Tibial artery (tissue), 4 donors: ENCODE data around the gene IMMP2L.

Experiments used
- DNase-seq, 2 donors: peaks; one replicate each; pipeline ENCODE4 v3.0.0-alpha.2; 2019
- H3K27ac ChIP-seq, 2 donors: fragments of 200-600 bp; sonication (generic) in 1 of 2; 1 replicate in 1 of 2; 2 replicates in 1 of 2; pipeline ENCODE4 v1.5.1; 2018 to 2019; ENCODE audit warnings: mild to moderate bottlenecking in 1 of 2
- H3K27me3 ChIP-seq, 2 donors: fragments of 200-600 bp; sonication (generic) in 1 of 2; one replicate each; pipeline versions ENCODE4 v1.5.1 to v1.6.0; 2016 to 2019
- H3K36me3 ChIP-seq, 3 donors: fragments of 200-600 bp; sonication (generic) in 2 of 3; one replicate each; pipeline ENCODE4 v1.5.1; 2016 to 2019; ENCODE audit warnings: mild to moderate bottlenecking in 2 of 3
- H3K4me1 ChIP-seq, 4 donors: fragments of 200-600 bp; sonication (generic) in 2 of 4; 1 replicate in 3 of 4; 2 replicates in 1 of 4; pipeline ENCODE4 v1.5.1; 2016 to 2019
- H3K4me3 ChIP-seq, 2 donors: fragments of 200-600 bp; sonication (generic) in 1 of 2; 1 replicate in 1 of 2; 2 replicates in 1 of 2; pipeline ENCODE4 v1.5.1; 2018 to 2019; ENCODE audit warnings: mild to moderate bottlenecking in 2 of 2
- H3K9me3 ChIP-seq, 3 donors: fragments of 200-600 bp; sonication (generic) in 1 of 3; one replicate each; pipeline ENCODE4 v1.5.1; 2016 to 2019
- intact Hi-C: fragments of 100-400 bp; cut with DNase I; formaldehyde crosslinking; loops from one replicate; pipeline ENCODE4 v1.15.0; 2023; ENCODE audit warnings: low total_unique reads
- TF ChIP-seq, protein P1 (sequence below), 2 experiments: fragments of 200-600 bp in 1 of 2; fragments of 450-650 bp in 1 of 2; IDR thresholded peaks; one replicate each; pipeline ENCODE4 v1.5.1; 2017 to 2019; ENCODE audit warnings: antibody characterized with exemption in 2 of 2, mild to moderate bottlenecking in 1 of 2, moderate library complexity in 1 of 2

Gene IMMP2L

DNA sequence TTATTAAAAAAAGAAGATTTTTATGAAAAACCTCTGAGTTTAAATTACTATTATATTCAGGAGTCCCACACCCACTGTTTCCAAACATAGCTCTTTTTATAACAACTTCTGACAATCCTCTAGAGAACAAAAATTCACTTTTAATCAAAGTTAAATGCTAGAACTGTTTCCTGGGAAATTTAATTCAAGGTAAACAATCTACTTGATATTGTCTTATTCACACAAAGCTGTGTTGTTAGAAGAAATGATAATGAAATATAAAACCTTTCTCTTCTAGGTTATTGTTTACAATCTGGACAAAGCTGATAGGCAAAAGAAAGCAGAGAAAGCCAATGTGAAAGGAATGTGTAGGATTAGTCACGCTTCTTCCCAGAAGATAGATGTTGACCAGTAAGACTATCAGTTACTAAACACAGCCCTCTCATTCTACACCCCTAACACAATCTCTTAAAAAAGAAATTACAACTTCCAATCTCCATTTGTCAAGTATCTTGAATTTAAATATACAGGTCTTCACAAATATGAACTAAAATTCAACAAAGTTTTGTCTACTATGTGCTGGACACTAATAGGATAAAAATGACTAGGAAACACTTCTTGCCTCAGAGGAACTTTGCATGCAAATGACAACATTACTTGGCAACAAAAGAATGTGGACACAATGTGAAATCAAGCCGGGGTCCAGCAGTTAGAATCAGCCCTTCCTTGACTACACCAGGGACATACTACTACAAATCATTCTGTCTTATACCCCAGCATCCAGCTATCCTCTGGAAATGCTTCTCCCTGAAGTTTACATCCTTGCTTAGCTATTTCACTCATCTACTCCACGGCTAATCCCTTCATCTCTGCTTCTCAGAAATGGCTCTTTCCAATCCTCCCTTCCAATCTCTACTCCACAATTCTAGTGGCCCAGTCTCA, 123.7 kb downstream of the IMMP2L start:
- Histone ChIP-seq H3K9me3 (no peaks in the 10 kb centered on the region), H3K27me3 (no peaks in the 10 kb centered on the region), H3K36me3 (no peaks in the 10 kb centered on the region), H3K4me1 (peaks cover 0 to 15% (median 0%) of the 10 kb centered on the region in 4 donors), H3K27ac (no peak overlapping the region), H3K4me3 (no peak overlapping the region)
- TF ChIP-seq, protein P1, sequence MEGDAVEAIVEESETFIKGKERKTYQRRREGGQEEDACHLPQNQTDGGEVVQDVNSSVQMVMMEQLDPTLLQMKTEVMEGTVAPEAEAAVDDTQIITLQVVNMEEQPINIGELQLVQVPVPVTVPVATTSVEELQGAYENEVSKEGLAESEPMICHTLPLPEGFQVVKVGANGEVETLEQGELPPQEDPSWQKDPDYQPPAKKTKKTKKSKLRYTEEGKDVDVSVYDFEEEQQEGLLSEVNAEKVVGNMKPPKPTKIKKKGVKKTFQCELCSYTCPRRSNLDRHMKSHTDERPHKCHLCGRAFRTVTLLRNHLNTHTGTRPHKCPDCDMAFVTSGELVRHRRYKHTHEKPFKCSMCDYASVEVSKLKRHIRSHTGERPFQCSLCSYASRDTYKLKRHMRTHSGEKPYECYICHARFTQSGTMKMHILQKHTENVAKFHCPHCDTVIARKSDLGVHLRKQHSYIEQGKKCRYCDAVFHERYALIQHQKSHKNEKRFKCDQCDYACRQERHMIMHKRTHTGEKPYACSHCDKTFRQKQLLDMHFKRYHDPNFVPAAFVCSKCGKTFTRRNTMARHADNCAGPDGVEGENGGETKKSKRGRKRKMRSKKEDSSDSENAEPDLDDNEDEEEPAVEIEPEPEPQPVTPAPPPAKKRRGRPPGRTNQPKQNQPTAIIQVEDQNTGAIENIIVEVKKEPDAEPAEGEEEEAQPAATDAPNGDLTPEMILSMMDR (IDR thresholded peaks at IDR 0.05): no peak
- intact Hi-C loops: no loop called here
- DNase-seq: no peak

DNA sequence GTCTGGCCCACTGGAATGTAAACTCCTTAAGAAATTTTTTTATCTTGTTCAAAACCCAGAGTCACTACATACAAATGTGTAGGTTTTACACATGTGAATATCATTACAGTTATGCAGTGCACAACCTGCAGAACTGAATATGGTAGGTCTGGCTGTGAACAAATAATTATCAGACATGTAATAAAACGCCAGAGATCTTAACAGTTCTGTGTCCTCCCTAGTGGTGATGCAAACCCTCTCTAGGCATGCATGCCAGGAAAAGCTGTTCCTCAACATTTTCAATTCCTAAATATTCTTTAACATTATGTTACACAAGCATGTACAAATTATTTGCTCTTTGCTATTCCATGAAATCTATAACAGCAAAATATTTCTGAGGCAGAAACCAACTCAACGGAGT, 124.6 kb downstream of the IMMP2L start:
- TF ChIP-seq, protein P1 (IDR thresholded peaks at IDR 0.05): no peak
- Histone ChIP-seq H3K27ac (no peak overlapping the region), H3K36me3 (no peaks in the 10 kb centered on the region), H3K4me1 (peaks cover 0 to 15% (median 0%) of the 10 kb centered on the region in 4 donors), H3K4me3 (no peak overlapping the region), H3K9me3 (no peaks in the 10 kb centered on the region), H3K27me3 (no peaks in the 10 kb centered on the region)
- no peak for DNase-seq
- intact Hi-C loops: no loop called here

GRCh38 chr7:111436608-111437007, 125.7 kb downstream of the IMMP2L start:
- intact Hi-C loops: no loop called here
- TF ChIP-seq, protein P1 (IDR thresholded peaks at IDR 0.05): no peak

GRCh38 chr7:111433426-111433825, 128.9 kb downstream of the IMMP2L start:
- Histone ChIP-seq H3K27me3 (no peaks in the 10 kb centered on the region), H3K4me3 (no peak overlapping the region), H3K27ac (no peak overlapping the region), H3K9me3 (no peaks in the 10 kb centered on the region), H3K4me1 (peaks cover 0 to 16% (median 0%) of the 10 kb centered on the region in 4 donors), H3K36me3 (no peaks in the 10 kb centered on the region)
- intact Hi-C loops: no loop called here
- no peak for DNase-seq
- TF ChIP-seq, protein P1 (IDR thresholded peaks at IDR 0.05): no peak

More at GRCh38 chr7:111436608-111437007, 125.7 kb downstream of the IMMP2L start:
- DNase-seq: no peak
- no peaks in the 10 kb centered on the region for H3K9me3 ChIP-seq
- no peak overlapping the region for H3K4me3 ChIP-seq
- H3K27ac ChIP-seq: no peak overlapping the region
- no peaks in the 10 kb centered on the region for H3K36me3 ChIP-seq
- H3K4me1 ChIP-seq: peaks cover 0 to 15% (median 0%) of the 10 kb centered on the region in 4 donors
- H3K27me3 ChIP-seq: no peaks in the 10 kb centered on the region

DNA sequence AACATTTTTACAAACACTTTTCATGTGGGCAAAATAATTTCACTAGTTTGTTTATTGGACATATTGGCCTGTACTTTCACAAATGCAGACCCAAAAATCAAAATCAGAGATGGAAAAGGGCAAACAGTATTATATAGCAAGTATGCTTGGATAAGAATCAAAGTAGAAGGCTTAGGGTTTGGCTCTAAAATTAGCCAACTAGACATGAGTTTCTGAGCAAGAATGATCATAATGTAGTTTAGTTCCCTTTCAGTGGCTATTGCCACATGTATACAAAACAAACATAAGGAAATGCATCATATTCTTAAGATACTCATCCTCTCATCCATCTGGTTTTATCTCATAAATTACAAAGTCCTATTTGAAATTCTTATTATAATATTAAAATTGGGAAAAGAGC, 132.5 kb downstream of the IMMP2L start:
- Histone ChIP-seq H3K9me3 (no peaks in the 10 kb centered on the region), H3K36me3 (no peaks in the 10 kb centered on the region), H3K4me1 (peaks cover 0 to 13% (median 0%) of the 10 kb centered on the region in 4 donors), H3K27me3 (no peaks in the 10 kb centered on the region), H3K27ac (no peak overlapping the region), H3K4me3 (no peak overlapping the region)
- intact Hi-C loops: no loop called here
- no peak for DNase-seq
- TF ChIP-seq, protein P1 (IDR thresholded peaks at IDR 0.05): no peak
